ENCODE measurements around the gene LTBP1. TPM values are rescaled to one million over a fixed set of nuclear protein-coding genes. Genes with fewer than 3 reads are reported as not detected.
"Not testable (repeated sequence)": the region's sequence is repeated elsewhere in the genome, so short reads cannot be mapped to it uniquely, and the experiment has no call there.

Gene LTBP1
- total RNA-seq, 1 donor from 2014 or later: 205 TPM

- peak; percentile 43 for DNase-seq (ENCODE audit: low spot score)
These were observed 393.5 kb downstream of the LTBP1 start for GRCh38 chr2:33340280-33340679.

GRCh38 chr2:33342171-33342570 lies 395.4 kb downstream of the LTBP1 start:
- DNase-seq (ENCODE audit: low spot score): no peak

GRCh38 chr2:33342705-33343104 lies 396.0 kb downstream of the LTBP1 start:
- DNase-seq (ENCODE audit: low spot score): no peak

- no peak for DNase-seq (ENCODE audit: low spot score)
These were observed 396.7 kb downstream of the LTBP1 start for GRCh38 chr2:33343387-33343895.

- no peak for DNase-seq (ENCODE audit: low spot score)
These were observed 397.5 kb downstream of the LTBP1 start for GRCh38 chr2:33344230-33344629.

GRCh38 chr2:33347856-33348255 lies 401.1 kb downstream of the LTBP1 start:
- DNase-seq (ENCODE audit: low spot score): no peak

GRCh38 chr2:33350632-33351031 lies 403.9 kb downstream of the LTBP1 start:
- no peak for DNase-seq (ENCODE audit: low spot score)

GRCh38 chr2:33351781-33352180 lies 405.0 kb downstream of the LTBP1 start:
- no peak for DNase-seq (ENCODE audit: low spot score)

GRCh38 chr2:33354981-33355380 lies 408.2 kb downstream of the LTBP1 start:
- DNase-seq (ENCODE audit: low spot score): no peak

GRCh38 chr2:33358878-33359277 lies 412.1 kb downstream of the LTBP1 start:
- no peak for DNase-seq (ENCODE audit: low spot score)

GRCh38 chr2:33363325-33364298 lies 416.9 kb downstream of the LTBP1 start:
- DNase-seq (ENCODE audit: low spot score): no peak

GRCh38 chr2:33365264-33365970 lies 418.7 kb downstream of the LTBP1 start:
- DNase-seq (ENCODE audit: low spot score): no peak

- DNase-seq (ENCODE audit: low spot score): no peak
These were observed 419.7 kb downstream of the LTBP1 start for GRCh38 chr2:33366473-33366872.

GRCh38 chr2:33368524-33368923 lies 421.8 kb downstream of the LTBP1 start:
- DNase-seq (ENCODE audit: low spot score): not testable (repeated sequence)

- DNase-seq (ENCODE audit: low spot score): no peak
These were observed 422.4 kb downstream of the LTBP1 start for GRCh38 chr2:33369191-33369590.

- no peak for DNase-seq (ENCODE audit: low spot score)
These were observed 424.0 kb downstream of the LTBP1 start for GRCh38 chr2:33370636-33371265.

GRCh38 chr2:33371304-33372090 lies 424.7 kb downstream of the LTBP1 start:
- DNase-seq (ENCODE audit: low spot score): no peak

GRCh38 chr2:33372940-33373553 lies 426.3 kb downstream of the LTBP1 start:
- no peak for DNase-seq (ENCODE audit: low spot score)

- no peak for DNase-seq (ENCODE audit: low spot score)
These were observed 427.2 kb downstream of the LTBP1 start for GRCh38 chr2:33373986-33374385.

GRCh38 chr2:33375054-33375453 lies 428.3 kb downstream of the LTBP1 start:
- no peak for DNase-seq (ENCODE audit: low spot score)

- DNase-seq (ENCODE audit: low spot score): no peak
These were observed 430.3 kb downstream of the LTBP1 start for GRCh38 chr2:33377048-33377447.
